Measurements from ENCODE around the gene PSKH1.

PSKH1 gene

DNA sequence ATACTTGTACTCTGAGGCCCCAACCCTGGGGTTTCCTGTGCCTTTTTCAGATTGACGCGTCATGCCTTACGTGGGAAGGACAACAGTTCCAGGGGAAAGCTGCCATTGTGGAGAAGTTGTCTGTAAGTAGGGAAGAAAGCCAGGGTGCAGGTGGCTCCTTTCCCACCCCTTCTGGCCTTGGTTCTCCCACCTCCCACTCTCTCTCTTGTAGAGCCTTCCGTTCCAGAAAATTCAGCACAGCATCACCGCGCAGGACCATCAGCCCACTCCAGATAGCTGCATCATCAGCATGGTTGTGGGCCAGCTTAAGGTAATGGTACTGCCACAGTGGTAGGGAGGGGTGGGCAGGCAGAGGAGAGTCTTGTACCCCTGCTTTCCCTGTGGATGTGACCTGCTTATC is 24.8 kb upstream of the PSKH1 start:
- H3K4me3 ChIP-seq (replicated peaks; ENCODE audit: low read depth, low read length) = no peak overlapping the region
- DNase-seq (ENCODE audit: extremely low read depth, low read depth) = no peak
- no peak for TF ChIP-seq CTCF (IDR thresholded peaks at IDR 0.05; ENCODE audit: low read depth, low read length, missing control alignments)

GRCh38 chr16:67869653-67870052 is 23.4 kb upstream of the PSKH1 start:
- no peak for DNase-seq (ENCODE audit: extremely low read depth, low read depth)
- no peak overlapping the region for H3K4me3 ChIP-seq (replicated peaks; ENCODE audit: low read depth, low read length)
- no peak for TF ChIP-seq CTCF (IDR thresholded peaks at IDR 0.05; ENCODE audit: low read depth, low read length, missing control alignments)

GRCh38 chr16:67871256-67871655 is 21.8 kb upstream of the PSKH1 start:
- no peak overlapping the region for H3K4me3 ChIP-seq (replicated peaks; ENCODE audit: low read depth, low read length)
- no peak for DNase-seq (ENCODE audit: extremely low read depth, low read depth)
- no peak for TF ChIP-seq CTCF (IDR thresholded peaks at IDR 0.05; ENCODE audit: low read depth, low read length, missing control alignments)

GRCh38 chr16:67872131-67872630 is 20.9 kb upstream of the PSKH1 start:
- no peak for DNase-seq (ENCODE audit: extremely low read depth, low read depth)
- TF ChIP-seq CTCF (IDR thresholded peaks at IDR 0.05; ENCODE audit: low read depth, low read length, missing control alignments) = no peak
- H3K4me3 ChIP-seq (replicated peaks; ENCODE audit: low read depth, low read length) = peak overlapping the region; percentile 93; the same call in 1 of the 2 replicates

GRCh38 chr16:67872631-67873434 is 20.2 kb upstream of the PSKH1 start, which contains the start of gene EDC4:
Gene EDC4 (plus strand): TSS chr16:67873052. CDS start chr16:67873262, 210 bp downstream.
- DNase-seq (ENCODE audit: extremely low read depth, low read depth) = no peak
- peak within 1 kb of the TSS; percentile 93 for H3K4me3 ChIP-seq (replicated peaks; ENCODE audit: low read depth, low read length)
- TF ChIP-seq CTCF (IDR thresholded peaks at IDR 0.05; ENCODE audit: low read depth, low read length, missing control alignments) = no peak

- no peak for TF ChIP-seq CTCF (IDR thresholded peaks at IDR 0.05; ENCODE audit: low read depth, low read length, missing control alignments)
- DNase-seq (ENCODE audit: extremely low read depth, low read depth) = no peak
- H3K4me3 ChIP-seq (replicated peaks; ENCODE audit: low read depth, low read length) = peak overlapping the region; percentile 93
Observed at GRCh38 chr16:67873435-67874370, 19.4 kb upstream of the PSKH1 start.
